NCI-H2171 treated with DMSO at 0.1 percent for 48 hours (cell line): ENCODE results near the gene CFAP65.

ENCODE experiments used
- DNase-seq: peaks from one replicate; lab custom pipeline; 2025; lab: John Stamatoyannopoulos, UW

CFAP65 gene

GRCh38 chr2:219032051-219032745 is 9.1 kb downstream of the CFAP65 start:
- no peak for DNase-seq

GRCh38 chr2:219031005-219031738 is 10.1 kb downstream of the CFAP65 start:
- DNase-seq: no peak

- DNase-seq: no peak
Observed at GRCh38 chr2:219030177-219030940, 11.0 kb downstream of the CFAP65 start.

- peak; percentile 68 for DNase-seq
Observed at GRCh38 chr2:219029829-219030165, 11.5 kb downstream of the CFAP65 start.

- DNase-seq: no peak
Observed at GRCh38 chr2:219028996-219029828, 12.1 kb downstream of the CFAP65 start.

GRCh38 chr2:219028141-219028540 is 13.2 kb downstream of the CFAP65 start:
- peak; percentile 12 for DNase-seq

- DNase-seq: no peak
Observed at GRCh38 chr2:219027511-219028055, 13.7 kb downstream of the CFAP65 start.

GRCh38 chr2:219026946-219027345 is 14.4 kb downstream of the CFAP65 start:
- no peak for DNase-seq

GRCh38 chr2:219025637-219026585 is 15.4 kb downstream of the CFAP65 start:
- DNase-seq: no peak

GRCh38 chr2:219024059-219024458 is 17.3 kb downstream of the CFAP65 start:
- DNase-seq: no peak

- DNase-seq: no peak
Observed at GRCh38 chr2:219023045-219023605, 18.2 kb downstream of the CFAP65 start.

GRCh38 chr2:219022616-219023015 is 18.7 kb downstream of the CFAP65 start:
- no peak for DNase-seq

- DNase-seq: no peak
Observed at GRCh38 chr2:219022041-219022440, 19.3 kb downstream of the CFAP65 start.

- no peak for DNase-seq
Observed at GRCh38 chr2:219021591-219021990, 19.7 kb downstream of the CFAP65 start.

GRCh38 chr2:219020604-219021365 is 20.5 kb downstream of the CFAP65 start:
- DNase-seq: no peak

- no peak for DNase-seq
Observed at GRCh38 chr2:219019436-219019835, 21.9 kb downstream of the CFAP65 start.

GRCh38 chr2:219018726-219019125 is 22.6 kb downstream of the CFAP65 start:
- DNase-seq: no peak

GRCh38 chr2:219018286-219018685 is 23.0 kb downstream of the CFAP65 start:
- DNase-seq: no peak

GRCh38 chr2:219017201-219017931 is 23.9 kb downstream of the CFAP65 start:
- DNase-seq: peak; percentile 20
